ENCODE measurements around the gene ZRANB3. TPM values are rescaled to one million over a fixed set of nuclear protein-coding genes. Genes with fewer than 3 reads are reported as not detected.
A peak's percentile ranks its signal among the peaks of the same experiment; 100 is the strongest.

The ZRANB3 gene
- total RNA-seq, 1 donor from 2014 or later, result 7.0 TPM

DNA sequence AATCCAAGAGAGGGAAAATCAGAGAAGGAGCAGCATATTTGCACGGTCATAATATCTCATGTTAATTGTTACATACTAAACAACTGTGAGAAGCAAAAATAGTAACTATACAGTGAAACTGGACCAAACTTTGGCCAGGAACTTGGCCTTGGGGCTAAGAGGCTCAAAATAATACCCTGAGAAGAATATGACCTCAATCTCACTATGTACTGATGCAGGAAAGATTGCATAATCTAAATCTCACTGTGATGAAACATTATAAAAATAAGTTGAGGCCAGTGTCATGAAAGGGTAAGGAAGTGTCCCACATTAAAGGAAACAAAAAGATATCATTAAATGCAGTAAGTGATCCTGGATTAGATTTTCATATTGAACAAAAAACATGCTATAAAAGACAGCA lies 36.5 kb downstream of the ZRANB3 start:
- Mint-ChIP-seq H3K27ac (ENCODE audit: unreplicated experiment) (no peak overlapping the region), H3K4me3 (ENCODE audit: unreplicated experiment) (no peak overlapping the region), H3K27me3 (ENCODE audit: low read depth) (no peaks in the 10 kb centered on the region), H3K4me1 (ENCODE audit: low read depth) (peaks cover 20% of the 10 kb centered on the region), H3K9me3 (ENCODE audit: low read depth) (peaks cover 28% of the 10 kb centered on the region), H3K36me3 (ENCODE audit: low read depth) (peaks cover 21% of the 10 kb centered on the region)
- TF ChIP-seq CTCF (IDR thresholded peaks at IDR 0.05), result no peak
- no peak for DNase-seq (ENCODE audit: low spot score)

- H3K4me3 Mint-ChIP-seq (ENCODE audit: unreplicated experiment), result no peak overlapping the region
- TF ChIP-seq CTCF (IDR thresholded peaks at IDR 0.05), result no peak
- no peaks in the 10 kb centered on the region for H3K27me3 Mint-ChIP-seq (ENCODE audit: low read depth)
- H3K4me1 Mint-ChIP-seq (ENCODE audit: low read depth), result peaks cover 20% of the 10 kb centered on the region
- H3K36me3 Mint-ChIP-seq (ENCODE audit: low read depth), result peaks cover 17% of the 10 kb centered on the region
- peaks cover 23% of the 10 kb centered on the region for H3K9me3 Mint-ChIP-seq (ENCODE audit: low read depth)
- peak overlapping the region; percentile 0 for H3K27ac Mint-ChIP-seq (ENCODE audit: unreplicated experiment)
- no peak for DNase-seq (ENCODE audit: low spot score)
These were observed 40.6 kb downstream of the ZRANB3 start for GRCh38 chr2:135490376-135490775.

DNA sequence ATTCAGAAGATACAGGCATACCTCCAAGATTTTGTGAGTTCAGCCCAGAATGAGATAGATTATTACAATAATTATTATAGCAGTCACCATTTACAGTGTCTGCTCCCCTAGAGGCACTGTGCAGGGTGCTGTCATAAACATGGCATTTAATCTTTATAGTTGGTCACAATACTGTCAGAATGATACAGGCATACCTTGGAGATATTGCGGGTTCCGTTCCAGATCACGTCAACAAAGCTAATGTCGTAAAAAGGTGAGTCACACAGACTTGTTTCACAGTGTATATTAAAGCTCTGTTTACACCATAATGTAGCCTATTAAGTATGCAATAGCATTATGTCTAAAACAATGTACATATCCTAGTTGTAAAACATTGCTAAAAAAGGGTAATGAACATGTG lies 45.6 kb downstream of the ZRANB3 start:
- H3K36me3 Mint-ChIP-seq (ENCODE audit: low read depth), result peaks cover 18% of the 10 kb centered on the region
- no peaks in the 10 kb centered on the region for H3K27me3 Mint-ChIP-seq (ENCODE audit: low read depth)
- H3K27ac Mint-ChIP-seq (ENCODE audit: unreplicated experiment), result no peak overlapping the region
- peaks cover 8% of the 10 kb centered on the region for H3K4me1 Mint-ChIP-seq (ENCODE audit: low read depth)
- no peak overlapping the region for H3K4me3 Mint-ChIP-seq (ENCODE audit: unreplicated experiment)
- no peak for DNase-seq (ENCODE audit: low spot score)
- H3K9me3 Mint-ChIP-seq (ENCODE audit: low read depth), result peaks cover 19% of the 10 kb centered on the region
- TF ChIP-seq CTCF (IDR thresholded peaks at IDR 0.05), result no peak

DNA sequence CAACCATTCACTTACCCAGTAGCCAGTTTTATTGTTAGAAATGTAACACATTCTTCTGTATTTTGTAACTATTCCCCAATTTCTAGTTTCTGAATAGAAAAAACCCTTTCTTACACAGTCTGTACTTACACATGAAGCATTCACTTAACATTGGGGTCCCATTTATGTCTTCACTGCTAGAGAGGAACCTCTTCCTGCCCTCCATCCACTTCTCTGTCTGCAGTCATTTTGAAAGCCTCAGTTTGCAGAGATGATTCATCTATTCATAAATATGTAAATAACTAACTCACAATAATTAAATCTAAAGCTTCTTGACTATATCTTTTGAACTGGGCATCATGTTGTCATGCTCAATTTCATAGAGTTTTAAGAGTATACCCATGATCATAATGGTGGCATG lies 55.9 kb downstream of the ZRANB3 start:
- H3K36me3 Mint-ChIP-seq (ENCODE audit: low read depth), result no peaks in the 10 kb centered on the region
- no peak for TF ChIP-seq CTCF (IDR thresholded peaks at IDR 0.05)

DNA sequence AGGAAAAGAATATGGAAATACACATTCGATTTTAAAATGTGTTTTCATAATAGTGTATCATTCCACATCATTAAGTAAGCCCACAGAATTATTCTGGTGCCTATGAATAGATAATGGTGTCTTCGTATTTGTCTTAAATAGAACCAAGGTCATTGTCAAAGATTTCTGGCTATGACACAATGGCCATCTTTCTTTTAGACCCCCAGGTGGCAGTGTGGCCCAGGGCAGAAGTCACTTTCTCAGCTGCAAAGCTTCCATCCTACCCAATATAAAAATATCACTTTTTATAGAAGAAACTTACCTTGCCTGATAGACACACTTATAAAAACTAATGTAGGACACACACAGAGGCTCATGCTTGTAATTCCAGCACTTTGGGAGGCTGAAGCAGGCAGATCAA lies 57.5 kb downstream of the ZRANB3 start:
- peak; percentile 75 for TF ChIP-seq CTCF (IDR thresholded peaks at IDR 0.05)
- no peak overlapping the region for H3K27ac Mint-ChIP-seq (ENCODE audit: unreplicated experiment)
- no peaks in the 10 kb centered on the region for H3K27me3 Mint-ChIP-seq (ENCODE audit: low read depth)

More for the DNA sequence above, 55.9 kb downstream of the ZRANB3 start:
- Mint-ChIP-seq H3K27me3 (ENCODE audit: low read depth) (no peaks in the 10 kb centered on the region), H3K27ac (ENCODE audit: unreplicated experiment) (no peak overlapping the region), H3K4me3 (ENCODE audit: unreplicated experiment) (no peak overlapping the region), H3K4me1 (ENCODE audit: low read depth) (peaks cover 3% of the 10 kb centered on the region), H3K9me3 (ENCODE audit: low read depth) (no peaks in the 10 kb centered on the region)
- no peak for DNase-seq (ENCODE audit: low spot score)

More for the DNA sequence above, 57.5 kb downstream of the ZRANB3 start:
- DNase-seq (ENCODE audit: low spot score), result no peak
- Mint-ChIP-seq H3K36me3 (ENCODE audit: low read depth) (no peaks in the 10 kb centered on the region), H3K4me3 (ENCODE audit: unreplicated experiment) (no peak overlapping the region), H3K9me3 (ENCODE audit: low read depth) (no peaks in the 10 kb centered on the region), H3K4me1 (ENCODE audit: low read depth) (peaks cover 3% of the 10 kb centered on the region)

All from chondrocyte (in vitro differentiated cells).